Epithelial cell of esophagus (primary cell): ENCODE data around the gene CNIH2.

Source experiments
- DNase-seq: peaks from one replicate; pipeline ENCODE4 v3.0.0; 2010; ENCODE audit warnings: low read depth
- H3K4me3 ChIP-seq: 2 replicates; pipeline ENCODE4 v1.5.1; 2011; ENCODE audit warnings: mild to moderate bottlenecking, low read length, control low read depth
- TF ChIP-seq, protein P1 (sequence below): IDR thresholded peaks from 2 replicates; pipeline ENCODE4 v1.5.1; 2011; ENCODE audit warnings: low read depth, mild to moderate bottlenecking, low read length, control low read depth, inconsistent platforms; ENCODE audit not compliant: insufficient read depth; ENCODE audit errors: missing control alignments

CNIH2 gene

DNA sequence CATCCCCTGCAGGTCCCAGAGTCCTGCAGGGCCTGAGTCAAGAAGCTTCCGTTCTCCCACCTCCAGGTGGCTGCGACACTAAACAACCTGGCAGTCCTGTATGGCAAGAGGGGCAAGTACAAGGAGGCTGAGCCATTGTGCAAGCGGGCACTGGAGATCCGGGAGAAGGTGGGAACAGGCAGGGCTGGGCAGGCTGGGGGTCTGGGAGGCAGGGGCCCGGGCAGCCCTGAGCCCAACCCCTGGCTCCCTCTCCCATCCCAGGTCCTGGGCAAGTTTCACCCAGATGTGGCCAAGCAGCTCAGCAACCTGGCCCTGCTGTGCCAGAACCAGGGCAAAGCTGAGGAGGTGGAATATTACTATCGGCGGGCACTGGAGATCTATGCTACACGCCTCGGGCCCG, 14.2 kb upstream of the CNIH2 start:
- TF ChIP-seq, protein P1, sequence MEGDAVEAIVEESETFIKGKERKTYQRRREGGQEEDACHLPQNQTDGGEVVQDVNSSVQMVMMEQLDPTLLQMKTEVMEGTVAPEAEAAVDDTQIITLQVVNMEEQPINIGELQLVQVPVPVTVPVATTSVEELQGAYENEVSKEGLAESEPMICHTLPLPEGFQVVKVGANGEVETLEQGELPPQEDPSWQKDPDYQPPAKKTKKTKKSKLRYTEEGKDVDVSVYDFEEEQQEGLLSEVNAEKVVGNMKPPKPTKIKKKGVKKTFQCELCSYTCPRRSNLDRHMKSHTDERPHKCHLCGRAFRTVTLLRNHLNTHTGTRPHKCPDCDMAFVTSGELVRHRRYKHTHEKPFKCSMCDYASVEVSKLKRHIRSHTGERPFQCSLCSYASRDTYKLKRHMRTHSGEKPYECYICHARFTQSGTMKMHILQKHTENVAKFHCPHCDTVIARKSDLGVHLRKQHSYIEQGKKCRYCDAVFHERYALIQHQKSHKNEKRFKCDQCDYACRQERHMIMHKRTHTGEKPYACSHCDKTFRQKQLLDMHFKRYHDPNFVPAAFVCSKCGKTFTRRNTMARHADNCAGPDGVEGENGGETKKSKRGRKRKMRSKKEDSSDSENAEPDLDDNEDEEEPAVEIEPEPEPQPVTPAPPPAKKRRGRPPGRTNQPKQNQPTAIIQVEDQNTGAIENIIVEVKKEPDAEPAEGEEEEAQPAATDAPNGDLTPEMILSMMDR, result no peak
- no peak overlapping the region for H3K4me3 ChIP-seq

DNA sequence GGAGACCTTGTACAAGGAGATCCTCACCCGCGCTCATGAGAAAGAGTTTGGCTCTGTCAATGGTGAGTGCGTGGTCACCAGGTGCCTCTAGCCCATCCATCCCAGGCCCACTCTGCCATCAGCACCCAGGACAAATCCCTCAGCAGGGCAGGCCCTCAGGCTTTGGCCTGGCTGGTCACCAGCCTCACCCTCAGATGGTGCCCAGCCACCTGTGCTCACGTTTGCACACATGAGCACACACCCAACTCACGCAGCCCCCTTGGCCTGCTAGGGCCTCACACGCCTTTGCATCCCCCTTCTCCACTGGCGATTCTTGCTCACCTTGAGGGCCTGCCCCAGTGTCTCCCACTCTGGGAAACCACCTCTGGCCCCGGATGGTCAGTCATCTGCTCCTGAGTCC, 13.6 kb upstream of the CNIH2 start:
- TF ChIP-seq, protein P1, result no peak
- no peak overlapping the region for H3K4me3 ChIP-seq
- DNase-seq, result no peak

More for the DNA sequence above, 14.2 kb upstream of the CNIH2 start:
- no peak for DNase-seq

DNA sequence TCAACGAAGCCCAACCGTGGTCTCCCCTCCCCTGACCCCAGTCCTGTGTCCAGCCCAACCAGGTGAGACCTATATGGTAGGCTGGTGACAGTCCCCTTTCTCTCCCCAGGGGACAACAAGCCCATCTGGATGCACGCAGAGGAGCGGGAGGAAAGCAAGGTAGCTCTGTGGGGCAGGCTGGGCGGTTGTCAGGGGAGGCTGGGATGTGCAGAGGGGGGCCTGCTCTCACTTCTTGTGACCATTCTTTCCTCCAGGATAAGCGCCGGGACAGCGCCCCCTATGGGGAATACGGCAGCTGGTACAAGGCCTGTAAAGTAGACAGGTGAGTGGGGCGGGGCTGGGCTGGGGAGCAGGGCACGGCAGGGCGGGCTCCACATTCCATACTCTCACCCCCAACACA, 13.1 kb upstream of the CNIH2 start:
- DNase-seq, result peak; percentile 51
- TF ChIP-seq, protein P1, result peak; percentile 51
- H3K4me3 ChIP-seq, result no peak overlapping the region

DNA sequence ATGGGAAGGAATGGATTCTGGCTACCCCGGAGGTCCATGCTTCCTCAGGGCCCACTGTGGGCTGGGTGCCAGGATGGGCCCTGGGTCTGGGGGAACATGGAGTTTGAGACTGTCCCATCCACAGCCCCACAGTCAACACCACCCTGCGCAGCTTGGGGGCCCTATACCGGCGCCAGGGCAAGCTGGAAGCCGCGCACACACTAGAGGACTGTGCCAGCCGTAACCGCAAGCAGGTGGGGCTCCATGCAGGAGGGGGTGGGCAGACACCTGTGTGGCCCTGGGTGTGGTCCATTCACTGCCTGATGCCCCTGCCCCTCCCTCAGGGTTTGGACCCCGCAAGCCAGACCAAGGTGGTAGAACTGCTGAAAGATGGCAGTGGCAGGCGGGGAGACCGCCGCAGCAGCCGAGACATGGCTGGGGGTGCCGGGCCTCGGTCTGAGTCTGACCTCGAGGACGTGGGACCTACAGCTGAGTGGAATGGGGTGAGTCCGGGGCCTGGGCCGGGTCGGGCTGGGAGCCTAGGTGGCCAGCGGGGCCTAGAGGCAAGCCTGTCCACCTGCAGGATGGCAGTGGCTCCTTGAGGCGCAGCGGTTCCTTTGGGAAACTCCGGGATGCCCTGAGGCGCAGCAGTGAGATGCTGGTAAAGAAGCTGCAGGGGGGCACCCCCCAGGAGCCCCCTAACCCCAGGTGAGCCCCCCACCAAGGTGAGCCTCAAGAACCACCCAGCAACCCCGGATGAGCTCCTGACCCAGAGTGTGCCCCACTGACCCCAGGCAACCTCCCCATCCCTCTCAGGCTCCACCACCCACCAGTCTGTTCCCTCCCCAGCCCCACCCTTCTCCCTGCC, 12.2 kb upstream of the CNIH2 start:
- TF ChIP-seq, protein P1, result no peak
- no peak overlapping the region for H3K4me3 ChIP-seq
- no peak for DNase-seq

DNA sequence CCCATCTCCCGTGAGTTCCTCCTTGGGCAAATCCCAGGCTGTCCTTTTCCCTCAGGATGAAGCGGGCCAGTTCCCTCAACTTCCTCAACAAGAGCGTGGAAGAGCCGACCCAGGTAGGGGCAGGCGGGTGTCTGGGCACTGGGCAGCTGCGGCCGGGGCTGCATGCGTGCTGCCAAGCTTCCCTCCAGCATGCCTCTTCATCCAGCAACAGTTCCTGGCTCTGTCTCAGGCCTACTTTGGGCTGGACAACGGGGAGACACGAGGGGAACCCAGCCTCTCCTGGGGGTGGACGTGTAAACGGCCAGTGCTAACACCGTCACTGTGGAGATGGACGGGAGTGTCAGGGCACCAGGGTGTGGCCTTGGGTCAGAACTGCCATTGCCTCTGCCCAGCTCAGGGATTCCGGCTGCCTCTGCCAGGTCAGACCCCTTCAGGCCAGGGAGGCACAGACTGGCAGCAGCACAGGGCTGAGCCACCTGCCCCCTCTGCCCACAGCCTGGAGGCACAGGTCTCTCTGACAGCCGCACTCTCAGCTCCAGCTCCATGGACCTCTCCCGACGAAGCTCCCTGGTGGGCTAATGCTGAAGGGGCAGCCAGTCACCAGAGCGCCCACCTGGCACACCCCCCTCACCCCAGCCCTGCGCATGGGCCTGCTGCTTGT, 11.5 kb upstream of the CNIH2 start:
- TF ChIP-seq, protein P1, result no peak
- no peak overlapping the region for H3K4me3 ChIP-seq
- no peak for DNase-seq

DNA sequence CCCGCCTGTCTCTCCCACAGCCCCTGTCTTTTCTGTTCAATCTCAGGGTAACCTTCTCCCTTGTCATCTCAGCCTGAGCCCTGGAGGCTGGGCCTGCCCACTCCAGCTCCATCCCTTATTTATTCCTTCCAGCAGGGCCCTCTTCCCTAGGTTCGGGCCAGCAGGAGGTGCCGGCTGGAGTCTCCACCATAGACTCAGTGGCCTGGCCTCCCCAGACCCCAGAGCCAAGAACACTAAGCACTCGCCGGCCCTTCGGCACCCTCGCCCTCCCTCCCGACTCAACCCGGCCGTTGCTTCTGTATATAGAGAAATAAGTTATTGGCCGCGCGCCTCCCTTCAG, 11.0 kb upstream of the CNIH2 start:
- TF ChIP-seq, protein P1, result no peak
- DNase-seq, result no peak

More for the DNA sequence above, 11.0 kb upstream of the CNIH2 start:
- peak overlapping the region; percentile 98 for H3K4me3 ChIP-seq
